Left colon (tissue), 2 donors: ENCODE data around the gene PGM2. TPM values are rescaled to one million over a fixed set of nuclear protein-coding genes. Genes with fewer than 3 reads are reported as not detected.

Source experiments
- ATAC-seq: fragments of 200-7000 bp; cut with Tn5 transposase; one replicate; pipeline ENCODE4 v1.9.1; 2020; ENCODE audit warnings: mild to moderate bottlenecking, moderate library complexity
- DNase-seq, 2 donors: peaks; one replicate each; pipeline ENCODE4 v3.0.0-alpha.2; 2020
- intact Hi-C, 2 donors: fragments of 100-400 bp; cut with DNase I in 1 of 2; cut with micrococcal nuclease in 1 of 2; formaldehyde crosslinking; loops; one replicate each; pipeline versions ENCODE4 v1.11.2 to v1.14.0; 2022; cut with DNase I, micrococcal nuclease
- total RNA-seq, 2 donors: library from RNA; stranded (reverse); fragmentation: NEBNext Ultra II Directional; extraction: Animal tissue kit (Norgen Biotek cat#: 25700); gene quantifications; one replicate each; pipeline ENCODE4 v1.2.1, GENCODE V29; 2021
- donor health status: DM: no; HTN: no; CAD: no.
- donor health status: DM: yes; HTN: yes; CAD: no.

The PGM2 gene
- total RNA-seq, 2 donors from 2014 or later = 28.2 to 29.8 TPM

DNA sequence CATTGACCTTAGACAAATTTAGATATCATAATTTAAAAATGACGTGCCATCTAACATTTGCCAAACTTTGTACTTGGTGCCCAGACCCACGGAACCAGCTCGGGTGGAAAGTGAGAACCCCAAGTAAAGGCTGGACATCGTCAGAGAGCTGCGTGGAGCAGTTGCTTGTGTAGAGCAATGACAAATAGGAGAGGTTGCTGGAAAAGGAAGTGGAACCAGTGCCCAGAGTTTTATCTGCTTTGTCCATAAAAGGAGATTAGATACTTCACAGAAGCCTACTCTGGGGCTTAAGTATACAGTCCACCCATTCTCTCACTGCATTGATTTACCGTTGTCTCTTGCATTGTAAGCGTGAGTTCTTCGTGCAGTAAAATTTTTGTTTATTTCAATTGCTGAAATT, 59.0 kb downstream of the PGM2 start:
- DNase-seq (peak; percentile 35 to 63), ATAC-seq (peak; percentile 77)
- intact Hi-C loops = no loop called here

DNA sequence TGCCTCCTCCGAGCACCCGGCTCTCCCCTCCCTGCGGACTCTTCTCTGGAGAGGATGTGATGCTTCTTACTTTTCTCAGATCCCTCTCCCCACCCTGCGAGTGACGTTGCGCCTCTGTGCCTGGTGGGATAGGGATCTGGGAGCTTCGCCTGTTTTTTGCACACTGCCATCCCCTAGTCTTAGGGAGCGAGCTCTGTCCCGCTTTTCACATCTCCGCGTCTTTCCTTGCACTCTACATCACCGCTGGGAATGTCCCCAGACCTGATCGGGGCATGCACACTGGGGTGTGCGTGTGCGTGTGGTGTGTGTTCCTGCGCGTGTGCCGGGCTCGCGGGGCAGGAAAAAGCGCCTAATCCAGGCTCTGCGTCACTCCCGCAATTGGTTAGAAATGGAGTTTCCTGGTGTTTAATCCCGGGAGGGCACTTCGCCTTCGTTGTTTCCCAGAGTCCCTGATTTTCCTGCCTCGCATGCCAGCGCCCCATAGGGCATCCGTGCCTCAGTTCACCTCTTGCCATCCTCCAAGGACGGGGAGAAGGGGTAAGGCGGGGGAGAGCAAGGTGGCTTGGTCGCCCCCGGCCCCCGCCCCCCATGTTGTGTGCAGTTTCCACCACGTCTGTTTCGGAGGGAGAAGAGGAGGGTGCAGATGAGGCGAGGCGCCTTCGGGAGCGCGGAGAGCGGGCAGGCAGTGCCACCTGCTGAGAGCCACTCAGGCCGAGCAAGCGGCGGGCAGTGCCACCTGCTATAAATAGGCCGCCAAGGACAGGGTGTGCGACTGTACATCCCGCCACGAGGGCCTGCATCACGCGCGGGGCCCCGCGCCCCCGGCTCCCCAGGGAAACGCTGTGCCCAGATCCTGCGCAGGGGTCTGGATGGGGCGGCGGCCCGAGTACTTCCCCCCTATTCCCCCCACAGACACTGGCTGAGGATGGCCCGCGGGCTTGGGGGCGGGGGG, 63.6 kb downstream of the PGM2 start:
- intact Hi-C loops = loop anchor here in 1 of 2 donors (10.0 kb wide), 1 partner anchor 145 kb away; no protein-coding TSS in a partner anchor
- DNase-seq (peak; percentile 83), ATAC-seq (peak; percentile 90)

DNA sequence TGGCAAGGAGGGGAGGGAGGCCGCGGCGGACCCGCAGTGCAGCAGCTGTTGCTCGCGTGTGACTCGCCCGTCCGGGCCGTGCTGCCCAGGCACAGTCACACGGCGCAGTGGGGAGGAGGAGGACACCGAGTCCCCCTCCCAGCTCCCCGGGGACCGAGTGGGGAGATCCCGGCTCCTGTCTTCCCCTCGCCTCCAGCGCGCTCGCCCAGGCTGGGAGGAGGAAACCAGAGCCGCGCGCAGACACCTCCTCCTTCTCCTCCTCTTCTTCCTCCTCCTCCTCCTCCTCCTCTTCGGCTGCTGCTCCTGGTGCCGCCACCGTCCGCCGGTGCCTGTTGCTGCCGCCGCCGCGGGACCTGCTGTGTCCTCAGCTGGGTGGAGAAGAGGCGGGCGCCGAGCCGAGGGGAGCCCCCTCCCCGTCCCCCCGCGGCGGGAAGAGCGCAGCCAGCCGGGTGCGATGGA, 64.3 kb downstream of the PGM2 start, which contains the start of gene TBC1D1:
TBC1D1 (plus strand) TSS at position 284 of the 459 bp plus-strand sequence. CDS start 11,012 bp downstream, outside the sequence.
- ATAC-seq = peak; percentile 50
- intact Hi-C loops = loop anchor here in 1 of 2 donors (10.0 kb wide), 1 partner anchor 144 kb away; no protein-coding TSS in a partner anchor

DNA sequence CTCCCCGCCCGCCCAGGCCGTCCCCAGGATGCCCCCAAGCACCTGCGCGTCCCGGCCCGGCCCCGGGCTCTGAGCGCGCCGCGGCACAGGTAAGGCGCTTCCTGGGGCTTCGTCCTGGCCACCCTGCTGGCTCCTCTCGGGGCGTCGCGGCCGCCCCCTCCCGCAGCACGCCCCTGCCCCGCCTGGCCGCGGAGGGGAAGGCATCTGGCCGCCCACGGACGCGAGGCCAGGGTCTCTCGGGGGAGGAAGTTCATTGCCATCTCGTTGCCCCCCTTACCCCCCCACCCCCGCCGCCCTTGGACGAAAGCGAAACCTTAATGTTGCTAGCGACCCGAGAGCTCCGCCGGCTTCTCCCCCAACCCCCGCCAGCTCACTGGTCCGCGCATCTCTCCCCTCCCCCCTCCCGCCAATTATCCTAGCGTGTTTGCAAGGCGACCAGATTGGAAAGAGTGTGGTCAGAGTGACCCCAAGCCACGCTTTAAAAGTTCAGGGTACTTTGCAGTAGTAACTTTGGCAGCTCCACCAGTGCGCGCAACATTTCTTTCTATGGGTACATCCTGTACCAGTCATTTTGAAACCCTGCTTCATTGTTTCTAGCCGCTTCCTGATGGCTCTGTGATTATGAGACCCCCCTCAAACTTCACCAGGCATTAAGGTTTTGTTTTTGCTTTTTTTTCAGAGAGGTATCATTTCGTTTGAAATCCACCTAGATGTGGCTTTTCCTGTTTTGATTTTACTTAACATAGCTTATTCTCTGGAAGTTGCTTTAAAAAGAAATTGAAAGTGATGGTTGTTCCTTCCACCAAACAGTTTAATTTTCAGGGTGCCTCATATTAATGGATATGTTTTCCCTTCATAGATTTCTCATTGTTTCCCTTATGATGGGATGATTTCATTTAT, 65.0 kb downstream of the PGM2 start:
- ATAC-seq (peak; percentile 60), DNase-seq (peak; percentile 40 to 59)
- intact Hi-C loops = loop anchor here in 1 of 2 donors (10.0 kb wide), 1 partner anchor 143 kb away; no protein-coding TSS in a partner anchor

More for the DNA sequence above, 64.3 kb downstream of the PGM2 start, which contains the start of gene TBC1D1:
- peak; percentile 53 to 61 for DNase-seq

DNA sequence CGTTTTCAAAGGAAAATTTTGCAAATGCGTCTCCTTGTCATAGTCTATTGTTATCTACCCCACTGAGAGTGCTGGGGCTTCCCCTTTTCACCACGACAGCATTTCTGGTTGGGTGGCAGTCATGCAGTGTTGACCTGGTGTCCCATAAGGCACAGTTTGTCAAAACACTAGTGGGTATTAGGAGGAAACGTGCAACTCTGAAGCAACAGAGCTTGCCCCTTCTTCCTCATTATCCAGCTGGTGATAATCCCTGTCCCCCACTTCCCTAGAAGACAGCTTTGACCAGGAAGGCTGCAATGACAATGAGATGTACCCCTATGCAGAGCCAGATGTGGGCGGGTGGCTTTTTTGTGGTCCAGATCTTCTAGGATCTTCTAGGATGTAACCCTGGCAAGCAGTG, 66.2 kb downstream of the PGM2 start:
- DNase-seq = no peak
- intact Hi-C loops = loop anchor here in 1 of 2 donors (10.0 kb wide), 1 partner anchor 142 kb away; no protein-coding TSS in a partner anchor
- no peak for ATAC-seq

DNA sequence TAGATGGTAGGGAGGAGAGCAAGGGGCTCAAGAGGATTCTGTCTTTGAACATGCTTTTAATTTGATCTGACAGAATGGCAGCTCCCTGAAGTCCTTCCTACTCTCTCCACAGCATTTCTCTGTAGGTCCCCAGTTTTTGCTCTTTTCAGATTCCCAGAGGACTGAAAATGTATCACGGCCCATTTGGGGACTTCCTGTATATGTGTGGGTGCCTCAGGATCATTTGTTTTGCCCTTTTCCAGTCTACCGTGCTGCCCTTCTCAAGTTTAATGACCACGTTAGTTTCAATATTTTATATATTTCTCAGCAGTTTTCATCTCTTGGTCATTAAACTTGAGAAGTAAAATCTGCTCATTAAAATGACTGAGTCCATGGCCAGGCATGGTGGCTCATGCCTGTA, 66.7 kb downstream of the PGM2 start:
- intact Hi-C loops = loop anchor here in 1 of 2 donors (10.0 kb wide), 1 partner anchor 142 kb away; no protein-coding TSS in a partner anchor
- no peak for ATAC-seq
- DNase-seq = no peak

DNA sequence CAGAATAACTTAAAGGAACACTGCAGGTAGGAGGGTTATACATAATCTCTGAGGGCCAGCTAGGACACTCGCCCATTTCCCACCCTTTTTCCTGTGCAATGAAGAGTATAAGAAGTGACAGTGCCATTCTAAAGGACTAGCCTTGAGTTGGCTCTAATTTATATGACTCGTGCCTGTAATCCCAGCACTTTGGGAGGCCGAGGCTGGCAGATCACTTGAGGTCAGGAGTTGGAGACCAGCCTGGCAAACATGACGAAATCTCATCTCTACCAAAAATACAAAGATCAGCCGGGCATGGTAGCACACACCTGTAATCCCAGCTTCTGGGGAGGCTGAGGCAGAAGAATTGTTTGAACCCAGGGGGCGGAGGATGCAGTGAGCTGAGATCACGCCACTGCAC, 68.8 kb downstream of the PGM2 start:
- DNase-seq (no peak), ATAC-seq (no peak)
- intact Hi-C loops = loop anchor here in 1 of 2 donors (10.0 kb wide), 1 partner anchor 140 kb away; no protein-coding TSS in a partner anchor

DNA sequence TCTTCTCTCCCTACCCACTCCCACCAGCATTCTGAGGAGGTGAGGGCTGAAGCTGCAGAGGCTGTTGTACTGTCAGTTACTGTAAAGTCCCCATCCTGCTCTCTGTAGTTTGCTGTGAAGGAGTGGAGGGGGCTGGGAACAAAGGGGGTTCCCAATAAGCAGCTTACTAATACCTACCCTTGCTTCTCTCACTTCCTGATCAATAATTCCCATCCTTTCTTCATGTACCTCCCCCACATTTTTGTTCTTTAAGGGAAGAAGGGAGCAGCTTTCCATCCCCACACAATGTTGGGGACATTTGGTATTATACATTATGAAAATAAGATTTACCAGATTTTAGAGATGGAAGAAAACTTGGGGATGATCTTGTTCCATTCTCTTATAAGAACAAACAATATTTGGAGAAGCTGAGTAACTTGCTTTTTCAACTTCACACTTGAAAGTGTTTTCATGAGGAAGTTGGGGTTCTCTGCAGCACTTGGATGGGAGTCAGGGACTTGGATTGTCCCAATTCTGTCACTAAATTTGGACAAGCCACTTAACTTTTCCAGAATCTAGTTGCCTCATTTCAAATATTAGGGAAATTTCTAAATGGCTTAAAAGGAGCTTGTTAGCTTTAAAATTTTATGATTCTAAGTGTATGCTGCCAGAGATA, 69.8 kb downstream of the PGM2 start:
- intact Hi-C loops = loop anchor here in 1 of 2 donors (10.0 kb wide), 1 partner anchor 138 kb away; no protein-coding TSS in a partner anchor
- ATAC-seq (no peak), DNase-seq (no peak)

DNA sequence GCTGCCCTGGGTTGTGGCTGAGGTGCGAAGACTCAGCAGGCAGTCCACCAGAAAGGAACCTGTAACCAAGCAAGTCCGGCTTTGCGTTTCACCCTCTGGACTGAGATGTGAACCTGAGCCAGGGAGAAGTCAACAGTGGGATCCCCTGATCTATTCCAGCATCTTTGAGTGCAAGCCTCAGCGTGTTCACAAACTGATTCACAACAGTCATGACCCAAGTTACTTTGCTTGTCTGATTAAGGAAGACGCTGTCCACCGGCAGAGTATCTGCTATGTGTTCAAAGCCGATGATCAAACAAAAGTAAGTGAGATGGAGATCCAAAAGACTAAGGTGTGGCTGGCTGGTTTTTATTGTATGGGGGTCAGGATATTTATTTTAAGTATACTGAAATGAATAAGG, 75.7 kb downstream of the PGM2 start:
- DNase-seq (no peak), ATAC-seq (no peak)
- intact Hi-C loops = no loop called here

DNA sequence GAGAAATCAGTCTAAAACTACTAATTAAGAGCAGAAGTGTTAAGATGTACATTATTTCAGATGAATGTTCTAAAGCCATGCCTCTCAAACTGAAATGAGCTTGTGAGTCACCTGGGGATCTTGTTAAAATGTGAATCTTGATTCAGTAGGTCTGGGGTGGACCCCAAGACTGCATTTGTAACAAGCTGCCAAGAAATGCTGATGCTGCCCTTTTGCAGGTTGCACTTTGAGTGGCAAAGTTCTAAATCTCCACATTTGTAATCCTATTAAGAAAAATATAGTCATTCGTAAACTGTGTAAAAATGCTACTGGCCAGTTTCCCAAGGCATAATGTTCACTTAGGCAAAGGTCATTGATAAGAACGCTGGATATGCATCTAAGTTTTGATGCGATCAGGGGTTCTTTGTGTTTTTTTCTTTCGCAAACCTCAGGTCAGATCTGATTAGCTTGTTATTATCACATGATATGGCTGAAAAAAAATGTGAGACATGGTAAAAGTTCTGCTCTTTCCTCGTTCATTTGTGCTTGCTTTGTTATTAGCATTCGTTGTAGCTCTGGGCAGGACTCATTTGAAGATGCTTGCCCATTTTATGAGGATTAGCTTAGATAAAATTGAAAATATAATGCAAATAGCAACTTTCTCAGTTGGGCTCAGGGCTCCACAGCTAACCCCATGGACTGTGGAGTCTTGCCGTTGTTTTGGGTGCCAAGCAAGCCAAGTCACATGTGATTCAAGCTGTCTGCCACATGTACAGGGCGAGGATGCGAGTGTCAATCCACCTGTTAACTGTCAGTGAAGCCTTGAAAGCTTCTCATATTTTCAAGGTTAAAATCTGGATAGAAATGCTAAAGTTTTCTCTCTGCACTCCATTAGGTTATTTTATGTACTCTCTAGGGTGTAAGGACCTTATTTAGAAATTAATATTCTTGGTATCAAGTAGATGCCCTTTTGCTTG, 76.5 kb downstream of the PGM2 start:
- DNase-seq = no peak
- ATAC-seq = no peak
- intact Hi-C loops = no loop called here

DNA sequence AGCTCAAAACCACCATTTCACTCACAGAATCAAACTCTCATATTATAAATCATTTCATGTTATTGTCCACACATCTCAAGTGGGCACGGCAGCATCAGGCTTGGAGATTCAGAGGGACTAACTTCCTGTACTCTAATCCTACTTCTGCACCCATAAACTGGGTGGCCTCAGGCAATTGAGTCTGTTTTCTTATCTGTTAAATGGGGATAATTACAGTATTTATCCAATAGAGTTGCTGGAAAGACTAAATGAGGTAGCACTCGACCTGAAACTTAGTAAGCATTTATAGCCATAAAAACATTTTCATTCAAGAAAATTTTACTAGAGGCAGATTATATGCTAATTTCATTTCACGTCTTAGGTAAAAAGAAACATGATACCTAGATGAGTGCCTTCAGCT, 77.4 kb downstream of the PGM2 start:
- DNase-seq (no peak), ATAC-seq (no peak)
- intact Hi-C loops = no loop called here

DNA sequence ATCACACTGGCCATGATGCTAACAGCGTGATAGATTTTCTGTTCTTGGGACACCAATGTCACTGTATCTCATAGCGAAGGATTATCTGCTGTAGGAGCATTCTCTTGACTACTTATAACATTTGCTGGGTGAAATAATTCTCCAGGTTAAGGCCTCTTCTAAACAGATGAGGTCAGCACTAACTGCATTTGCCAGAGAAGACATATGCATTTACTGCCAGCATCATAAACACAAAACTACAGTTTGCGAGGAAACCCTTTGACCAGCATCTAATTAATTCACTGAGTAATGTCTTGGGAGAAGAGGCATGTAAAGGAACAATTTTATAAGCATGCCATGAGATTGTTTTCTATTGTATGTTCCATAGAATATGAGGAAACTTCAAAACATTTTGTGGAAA, 78.3 kb downstream of the PGM2 start:
- no peak for ATAC-seq
- DNase-seq = no peak
- intact Hi-C loops = no loop called here

DNA sequence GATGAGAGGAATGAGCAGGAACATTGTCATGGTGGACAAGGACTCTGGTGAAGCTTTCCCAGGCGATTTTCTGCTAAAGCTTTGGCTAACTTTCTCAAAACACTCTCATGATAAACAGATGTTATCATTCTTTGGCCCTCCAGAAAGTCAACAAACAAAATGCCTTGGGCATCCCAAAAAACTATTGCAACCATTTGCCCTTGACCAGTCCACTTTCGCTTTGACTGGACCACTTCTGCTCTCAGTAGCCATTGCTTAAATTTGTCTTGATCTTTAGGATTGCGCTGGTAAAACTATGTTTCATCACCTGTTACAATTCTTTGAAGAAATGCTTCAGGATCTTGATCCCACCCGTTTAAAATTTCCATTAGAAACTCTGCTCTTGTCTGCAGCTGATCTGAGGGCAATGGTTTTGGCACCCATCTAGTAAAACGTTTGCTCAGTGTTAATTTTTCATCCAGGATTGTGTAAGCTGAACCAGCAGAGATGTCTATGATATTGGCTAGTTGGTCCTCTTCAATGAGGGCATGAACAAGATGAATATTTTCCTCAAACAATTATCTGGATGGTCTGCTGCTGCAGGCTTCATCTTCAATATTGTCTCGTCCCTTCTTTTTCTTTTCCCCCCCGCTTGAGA, 79.2 kb downstream of the PGM2 start:
- ATAC-seq = no peak
- intact Hi-C loops = no loop called here

DNA sequence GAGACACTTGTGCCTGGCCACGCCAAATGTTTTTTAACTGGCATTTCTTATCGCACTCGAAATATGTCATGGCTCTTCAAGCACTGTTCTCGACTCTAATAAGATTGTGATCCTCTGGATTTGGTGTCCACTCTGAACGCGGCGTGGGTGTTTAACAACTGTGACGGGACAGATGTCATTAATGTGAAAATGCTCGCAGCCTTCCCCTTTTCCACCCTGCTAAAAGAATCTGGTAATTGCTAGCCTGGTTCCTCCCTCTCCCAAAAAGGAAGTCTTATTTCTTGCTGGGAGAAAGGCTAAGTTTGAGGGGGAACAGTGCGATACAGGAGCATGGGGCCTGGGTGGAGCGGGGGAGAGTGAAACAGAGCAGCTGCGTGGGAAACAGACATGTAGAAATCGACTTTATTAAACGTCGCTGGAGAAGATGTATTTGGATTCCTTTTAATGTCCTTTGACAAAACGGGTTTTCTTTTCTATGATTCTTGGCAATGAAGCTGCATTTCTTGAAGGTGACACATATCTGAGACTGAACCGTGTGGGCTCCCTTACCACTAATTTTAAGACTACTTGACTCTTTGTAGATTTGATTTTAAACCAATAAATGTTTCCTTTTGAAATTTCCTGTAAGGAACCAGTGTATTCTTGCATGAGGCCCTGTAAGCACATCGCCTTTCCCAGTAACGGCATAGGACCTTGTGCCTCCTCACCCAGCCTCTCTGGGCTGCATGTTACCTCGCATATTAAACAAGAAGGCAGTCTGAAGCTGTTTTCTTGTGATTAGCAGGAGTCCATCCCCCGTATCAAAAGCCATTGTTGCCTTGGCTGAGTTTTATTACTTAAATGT, 82.2 kb downstream of the PGM2 start:
- intact Hi-C loops = no loop called here
- ATAC-seq (no peak), DNase-seq (no peak)

More for the DNA sequence above, 79.2 kb downstream of the PGM2 start:
- no peak for DNase-seq

DNA sequence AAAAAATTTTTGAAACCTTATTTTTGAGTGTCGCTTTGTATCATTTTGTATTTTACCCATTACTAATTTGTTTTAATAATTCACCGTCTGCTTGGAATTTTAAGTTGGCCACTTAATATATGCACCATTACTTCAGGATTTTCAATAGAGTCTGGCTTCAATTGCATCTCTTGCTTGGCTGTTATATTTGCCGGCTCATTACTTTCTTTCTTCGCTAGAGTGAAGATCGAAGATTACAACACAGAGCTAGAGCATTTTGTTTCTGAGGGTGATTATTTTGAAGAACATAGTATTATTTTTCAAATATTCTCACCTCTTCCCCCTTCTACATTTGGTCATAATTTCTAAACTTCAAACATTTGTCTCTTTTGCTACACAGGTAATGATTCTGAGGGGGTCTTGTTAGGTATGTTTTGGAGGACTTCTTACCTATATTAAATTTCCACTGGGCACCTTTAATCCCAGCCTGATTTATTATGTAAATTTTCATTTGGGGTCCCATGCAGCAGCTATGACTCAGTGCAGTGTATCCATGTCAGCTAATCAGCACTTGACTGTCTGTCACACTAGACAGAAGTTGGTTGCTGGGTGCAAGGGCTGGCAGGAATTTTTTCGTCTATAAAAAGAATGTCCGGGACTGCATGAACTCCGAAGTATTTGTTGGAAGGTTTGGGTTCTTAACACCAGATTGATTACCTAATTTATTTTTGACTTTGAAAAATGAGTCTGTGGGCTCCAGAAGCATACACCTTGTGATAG, 83.0 kb downstream of the PGM2 start:
- intact Hi-C loops = no loop called here
- ATAC-seq (no peak), DNase-seq (no peak)
